HepG2 (cell line): ENCODE results near the gene HOXC5. TPM values are rescaled to one million over a fixed set of nuclear protein-coding genes. Genes with fewer than 3 reads are reported as not detected.

Experiments used
- BRCA1 ChIP-seq: sonication (generic); formaldehyde crosslinking; IDR thresholded peaks from 2 replicates; pipeline ENCODE4 v1.4.0; 2020; ENCODE audit warnings: missing genetic modification reagents
- GZF1 ChIP-seq: sonication (generic); formaldehyde crosslinking; IDR thresholded peaks from 2 replicates; pipeline ENCODE4 v1.5.1; 2020; ENCODE audit warnings: mild to moderate bottlenecking, missing genetic modification reagents
- HMG20A ChIP-seq: IDR thresholded peaks from 2 replicates; pipeline ENCODE4 v1.6.1; 2016; ENCODE audit warnings: borderline replicate concordance
- KLF15 ChIP-seq: sonication (generic); formaldehyde crosslinking; IDR thresholded peaks from 2 replicates; pipeline ENCODE4 v1.8.1; 2023; ENCODE audit warnings: borderline replicate concordance, mild to moderate bottlenecking, inconsistent platforms, missing genetic modification reagents, mixed read lengths
- PPARG ChIP-seq: conservative IDR thresholded peaks from 2 replicates; pipeline ENCODE4 v1.6.1; 2016; ENCODE audit warnings: missing biosample characterization, missing genetic modification reagents
- SIN3B ChIP-seq: fragments of 150-350 bp; IDR thresholded peaks from 2 replicates; pipeline ENCODE4 v1.6.1; 2014; ENCODE audit warnings: low read length
- ZNF10 ChIP-seq: sonication (generic); formaldehyde crosslinking; IDR thresholded peaks from 2 replicates; pipeline ENCODE4 v1.4.0; 2020; ENCODE audit warnings: mild to moderate bottlenecking, low read depth, missing genetic modification reagents, borderline replicate concordance
- ZNF546 ChIP-seq: sonication (generic); formaldehyde crosslinking; conservative IDR thresholded peaks from 2 replicates; pipeline ENCODE4 v1.8.1; 2023; ENCODE audit warnings: mild to moderate bottlenecking, missing genetic modification reagents
- ZNF7 ChIP-seq: IDR thresholded peaks from 2 replicates; pipeline ENCODE4 v1.6.1; 2016; ENCODE audit warnings: missing biosample characterization, missing genetic modification reagents
- ZNF816 ChIP-seq: sonication (generic); formaldehyde crosslinking; IDR thresholded peaks from 2 replicates; pipeline ENCODE4 v1.8.0; 2022; ENCODE audit warnings: missing genetic modification reagents, mild to moderate bottlenecking, borderline replicate concordance
- polyA plus RNA-seq, 8 experiments: library from polyadenylated mRNA; depleted of rRNA in 3 of 8; stranded (reverse) in 7 of 8; unstranded in 1 of 8; fragments of >200 nt; fragmentation: Illumina TruSeq in 4 of 8; extraction: Trizol in 4 of 8; gene quantifications; 2 replicates each; pipeline versions ENCODE4 v1.2.1 to v1.2.3, GENCODE V29; 2011 to 2016; ENCODE audit warnings: low read depth in 4 of 8, missing spikeins in 1 of 8, mixed read lengths in 1 of 8; ENCODE audit not compliant: insufficient read depth in 1 of 8
- total RNA-seq, 5 experiments: library from RNA; depleted of rRNA; stranded (reverse); fragments of >200 nt; fragmentation: Illumina TruSeq; extraction: Trizol; gene quantifications; 2 replicates each; pipeline ENCODE4 v1.2.3, GENCODE V29; 2016; ENCODE audit warnings: low read depth in 1 of 5
- TF ChIP-seq, protein P1 (sequence below): sonication (generic); formaldehyde crosslinking; IDR thresholded peaks from 2 replicates; pipeline ENCODE4 v1.4.0; 2020; ENCODE audit warnings: missing genetic modification reagents
- TF ChIP-seq, protein P2 (sequence below), 2 experiments: sonication (generic) in 1 of 2; formaldehyde crosslinking in 1 of 2; IDR thresholded peaks; 2 replicates each; pipeline versions ENCODE4 v1.5.1 to v1.6.1; 2011 to 2020; ENCODE audit warnings: borderline replicate concordance in 1 of 2, low read depth in 1 of 2, low read length in 1 of 2, mild to moderate bottlenecking in 1 of 2, missing genetic modification reagents in 1 of 2, moderate library complexity in 1 of 2
- TF ChIP-seq, protein P3 (sequence below): sonication (generic); formaldehyde crosslinking; IDR thresholded peaks from 2 replicates; pipeline ENCODE4 v1.4.0; 2020; ENCODE audit warnings: mild to moderate bottlenecking, missing genetic modification reagents
- TF ChIP-seq, protein P4 (sequence below): sonication (generic); formaldehyde crosslinking; IDR thresholded peaks from 2 replicates; pipeline ENCODE4 v1.5.0; 2020; ENCODE audit warnings: mild to moderate bottlenecking, missing genetic modification reagents, borderline replicate concordance

Gene HOXC5
- total and polyA plus RNA-seq, 2 of the 13 experiments (the other 11 are each of a cell fraction or from before 2014, with no cell fraction given): not detected

DNA sequence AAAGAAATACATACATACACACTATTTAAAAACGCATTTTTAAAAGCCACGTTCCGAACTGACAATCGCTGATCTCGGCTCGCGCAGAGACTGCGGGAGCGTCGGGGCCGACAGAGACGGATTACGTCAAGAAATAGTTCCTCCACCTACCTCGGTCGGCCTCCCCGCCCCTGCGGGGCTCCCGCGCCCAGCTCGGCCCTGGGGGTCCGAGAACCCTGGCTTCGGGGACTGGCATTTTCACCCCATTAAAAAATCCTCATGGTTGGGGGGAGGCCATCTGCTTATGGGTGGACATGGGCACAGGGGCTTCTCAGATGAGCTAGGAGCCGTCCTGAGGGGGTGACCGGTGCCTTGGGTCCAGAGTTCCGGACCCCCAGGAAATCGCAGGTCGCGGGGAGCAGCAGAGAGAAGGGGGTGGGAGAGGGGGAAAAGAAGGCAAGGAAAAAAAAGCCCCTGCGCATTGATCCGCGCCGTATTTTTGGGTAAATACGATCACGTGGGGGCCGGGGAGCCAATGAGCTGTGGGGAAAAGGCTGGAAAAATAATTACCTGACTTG, 33.2 kb upstream of the HOXC5 start (continued):
- TF ChIP-seq, protein P1, sequence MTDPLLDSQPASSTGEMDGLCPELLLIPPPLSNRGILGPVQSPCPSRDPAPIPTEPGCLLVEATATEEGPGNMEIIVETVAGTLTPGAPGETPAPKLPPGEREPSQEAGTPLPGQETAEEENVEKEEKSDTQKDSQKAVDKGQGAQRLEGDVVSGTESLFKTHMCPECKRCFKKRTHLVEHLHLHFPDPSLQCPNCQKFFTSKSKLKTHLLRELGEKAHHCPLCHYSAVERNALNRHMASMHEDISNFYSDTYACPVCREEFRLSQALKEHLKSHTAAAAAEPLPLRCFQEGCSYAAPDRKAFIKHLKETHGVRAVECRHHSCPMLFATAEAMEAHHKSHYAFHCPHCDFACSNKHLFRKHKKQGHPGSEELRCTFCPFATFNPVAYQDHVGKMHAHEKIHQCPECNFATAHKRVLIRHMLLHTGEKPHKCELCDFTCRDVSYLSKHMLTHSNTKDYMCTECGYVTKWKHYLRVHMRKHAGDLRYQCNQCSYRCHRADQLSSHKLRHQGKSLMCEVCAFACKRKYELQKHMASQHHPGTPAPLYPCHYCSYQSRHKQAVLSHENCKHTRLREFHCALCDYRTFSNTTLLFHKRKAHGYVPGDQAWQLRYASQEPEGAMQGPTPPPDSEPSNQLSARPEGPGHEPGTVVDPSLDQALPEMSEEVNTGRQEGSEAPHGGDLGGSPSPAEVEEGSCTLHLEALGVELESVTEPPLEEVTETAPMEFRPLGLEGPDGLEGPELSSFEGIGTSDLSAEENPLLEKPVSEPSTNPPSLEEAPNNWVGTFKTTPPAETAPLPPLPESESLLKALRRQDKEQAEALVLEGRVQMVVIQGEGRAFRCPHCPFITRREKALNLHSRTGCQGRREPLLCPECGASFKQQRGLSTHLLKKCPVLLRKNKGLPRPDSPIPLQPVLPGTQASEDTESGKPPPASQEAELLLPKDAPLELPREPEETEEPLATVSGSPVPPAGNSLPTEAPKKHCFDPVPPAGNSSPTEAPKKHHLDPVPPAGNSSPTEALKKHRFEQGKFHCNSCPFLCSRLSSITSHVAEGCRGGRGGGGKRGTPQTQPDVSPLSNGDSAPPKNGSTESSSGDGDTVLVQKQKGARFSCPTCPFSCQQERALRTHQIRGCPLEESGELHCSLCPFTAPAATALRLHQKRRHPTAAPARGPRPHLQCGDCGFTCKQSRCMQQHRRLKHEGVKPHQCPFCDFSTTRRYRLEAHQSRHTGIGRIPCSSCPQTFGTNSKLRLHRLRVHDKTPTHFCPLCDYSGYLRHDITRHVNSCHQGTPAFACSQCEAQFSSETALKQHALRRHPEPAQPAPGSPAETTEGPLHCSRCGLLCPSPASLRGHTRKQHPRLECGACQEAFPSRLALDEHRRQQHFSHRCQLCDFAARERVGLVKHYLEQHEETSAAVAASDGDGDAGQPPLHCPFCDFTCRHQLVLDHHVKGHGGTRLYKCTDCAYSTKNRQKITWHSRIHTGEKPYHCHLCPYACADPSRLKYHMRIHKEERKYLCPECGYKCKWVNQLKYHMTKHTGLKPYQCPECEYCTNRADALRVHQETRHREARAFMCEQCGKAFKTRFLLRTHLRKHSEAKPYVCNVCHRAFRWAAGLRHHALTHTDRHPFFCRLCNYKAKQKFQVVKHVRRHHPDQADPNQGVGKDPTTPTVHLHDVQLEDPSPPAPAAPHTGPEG (CRISPR knock-in tag): no peak
- TF ChIP-seq, protein P2, sequence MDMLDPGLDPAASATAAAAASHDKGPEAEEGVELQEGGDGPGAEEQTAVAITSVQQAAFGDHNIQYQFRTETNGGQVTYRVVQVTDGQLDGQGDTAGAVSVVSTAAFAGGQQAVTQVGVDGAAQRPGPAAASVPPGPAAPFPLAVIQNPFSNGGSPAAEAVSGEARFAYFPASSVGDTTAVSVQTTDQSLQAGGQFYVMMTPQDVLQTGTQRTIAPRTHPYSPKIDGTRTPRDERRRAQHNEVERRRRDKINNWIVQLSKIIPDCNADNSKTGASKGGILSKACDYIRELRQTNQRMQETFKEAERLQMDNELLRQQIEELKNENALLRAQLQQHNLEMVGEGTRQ (IDR thresholded peaks at IDR 0.05; ENCODE audit: low read depth, low read length): peak; percentile 85
- TF ChIP-seq, protein P2 (CRISPR knock-in tag; IDR thresholded peaks at IDR 0.05; ENCODE audit: borderline replicate concordance): peak; percentile 88; the same call in 1 of the 2 replicates
- no peak for TF ChIP-seq PPARG (CRISPR knock-in tag)
- TF ChIP-seq ZNF546 (CRISPR knock-in tag): no peak
- TF ChIP-seq ZNF7 (CRISPR knock-in tag): no peak
- no peak for TF ChIP-seq ZNF10 (CRISPR knock-in tag)
- TF ChIP-seq SIN3B: no peak
- TF ChIP-seq BRCA1 (CRISPR knock-in tag): no peak
- 0 out of 2 replicates have a peak, but pooled peaks have one; percentile 8 for TF ChIP-seq ZNF816 (CRISPR knock-in tag)
- no peak for TF ChIP-seq KLF15 (CRISPR knock-in tag)
- TF ChIP-seq, protein P3, sequence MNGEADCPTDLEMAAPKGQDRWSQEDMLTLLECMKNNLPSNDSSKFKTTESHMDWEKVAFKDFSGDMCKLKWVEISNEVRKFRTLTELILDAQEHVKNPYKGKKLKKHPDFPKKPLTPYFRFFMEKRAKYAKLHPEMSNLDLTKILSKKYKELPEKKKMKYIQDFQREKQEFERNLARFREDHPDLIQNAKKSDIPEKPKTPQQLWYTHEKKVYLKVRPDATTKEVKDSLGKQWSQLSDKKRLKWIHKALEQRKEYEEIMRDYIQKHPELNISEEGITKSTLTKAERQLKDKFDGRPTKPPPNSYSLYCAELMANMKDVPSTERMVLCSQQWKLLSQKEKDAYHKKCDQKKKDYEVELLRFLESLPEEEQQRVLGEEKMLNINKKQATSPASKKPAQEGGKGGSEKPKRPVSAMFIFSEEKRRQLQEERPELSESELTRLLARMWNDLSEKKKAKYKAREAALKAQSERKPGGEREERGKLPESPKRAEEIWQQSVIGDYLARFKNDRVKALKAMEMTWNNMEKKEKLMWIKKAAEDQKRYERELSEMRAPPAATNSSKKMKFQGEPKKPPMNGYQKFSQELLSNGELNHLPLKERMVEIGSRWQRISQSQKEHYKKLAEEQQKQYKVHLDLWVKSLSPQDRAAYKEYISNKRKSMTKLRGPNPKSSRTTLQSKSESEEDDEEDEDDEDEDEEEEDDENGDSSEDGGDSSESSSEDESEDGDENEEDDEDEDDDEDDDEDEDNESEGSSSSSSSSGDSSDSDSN (CRISPR knock-in tag): no peak
- no peak for TF ChIP-seq HMG20A
- TF ChIP-seq, protein P4, sequence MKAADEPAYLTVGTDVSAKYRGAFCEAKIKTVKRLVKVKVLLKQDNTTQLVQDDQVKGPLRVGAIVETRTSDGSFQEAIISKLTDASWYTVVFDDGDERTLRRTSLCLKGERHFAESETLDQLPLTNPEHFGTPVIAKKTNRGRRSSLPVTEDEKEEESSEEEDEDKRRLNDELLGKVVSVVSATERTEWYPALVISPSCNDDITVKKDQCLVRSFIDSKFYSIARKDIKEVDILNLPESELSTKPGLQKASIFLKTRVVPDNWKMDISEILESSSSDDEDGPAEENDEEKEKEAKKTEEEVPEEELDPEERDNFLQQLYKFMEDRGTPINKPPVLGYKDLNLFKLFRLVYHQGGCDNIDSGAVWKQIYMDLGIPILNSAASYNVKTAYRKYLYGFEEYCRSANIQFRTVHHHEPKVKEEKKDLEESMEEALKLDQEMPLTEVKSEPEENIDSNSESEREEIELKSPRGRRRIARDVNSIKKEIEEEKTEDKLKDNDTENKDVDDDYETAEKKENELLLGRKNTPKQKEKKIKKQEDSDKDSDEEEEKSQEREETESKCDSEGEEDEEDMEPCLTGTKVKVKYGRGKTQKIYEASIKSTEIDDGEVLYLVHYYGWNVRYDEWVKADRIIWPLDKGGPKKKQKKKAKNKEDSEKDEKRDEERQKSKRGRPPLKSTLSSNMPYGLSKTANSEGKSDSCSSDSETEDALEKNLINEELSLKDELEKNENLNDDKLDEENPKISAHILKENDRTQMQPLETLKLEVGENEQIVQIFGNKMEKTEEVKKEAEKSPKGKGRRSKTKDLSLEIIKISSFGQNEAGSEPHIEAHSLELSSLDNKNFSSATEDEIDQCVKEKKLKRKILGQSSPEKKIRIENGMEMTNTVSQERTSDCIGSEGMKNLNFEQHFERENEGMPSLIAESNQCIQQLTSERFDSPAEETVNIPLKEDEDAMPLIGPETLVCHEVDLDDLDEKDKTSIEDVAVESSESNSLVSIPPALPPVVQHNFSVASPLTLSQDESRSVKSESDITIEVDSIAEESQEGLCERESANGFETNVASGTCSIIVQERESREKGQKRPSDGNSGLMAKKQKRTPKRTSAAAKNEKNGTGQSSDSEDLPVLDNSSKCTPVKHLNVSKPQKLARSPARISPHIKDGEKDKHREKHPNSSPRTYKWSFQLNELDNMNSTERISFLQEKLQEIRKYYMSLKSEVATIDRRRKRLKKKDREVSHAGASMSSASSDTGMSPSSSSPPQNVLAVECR: 0 out of 2 replicates have a peak, but pooled peaks have one; percentile 17
- TF ChIP-seq GZF1 (CRISPR knock-in tag): peak; percentile 85; the same call in 1 of the 2 replicates
